Limb (tissue), 2 donors: ENCODE results near the gene AMZ1.

ENCODE experiments used
- DNase-seq, 2 donors: peaks; one replicate each; pipeline ENCODE4 v3.0.0-alpha.2; 2016; ENCODE audit errors: extremely low spot score in 2 of 2

AMZ1 gene

GRCh38 chr7:2687881-2688318 is at the start of gene AMZ1:
AMZ1 (plus strand) TSS chr7:2688202; CDS start chr7:2700452, 12,250 bp downstream.
- DNase-seq: no peak

GRCh38 chr7:2638224-2638991 is 49.6 kb upstream of the AMZ1 start:
- peak in 1 of 2 donors; percentile 77 for DNase-seq

GRCh38 chr7:2639181-2639681 is 48.8 kb upstream of the AMZ1 start:
- no peak for DNase-seq

- no peak for DNase-seq
Observed at GRCh38 chr7:2639695-2640481, 48.1 kb upstream of the AMZ1 start.

GRCh38 chr7:2640482-2640830 is 47.5 kb upstream of the AMZ1 start:
- no peak for DNase-seq

GRCh38 chr7:2640846-2641316 is 47.1 kb upstream of the AMZ1 start:
- DNase-seq: no peak

- DNase-seq: peak; percentile 89
Observed at GRCh38 chr7:2641406-2642393, 46.3 kb upstream of the AMZ1 start.

- no peak for DNase-seq
Observed at GRCh38 chr7:2643386-2644219, 44.4 kb upstream of the AMZ1 start.

GRCh38 chr7:2644220-2644561 is 43.8 kb upstream of the AMZ1 start:
- no peak for DNase-seq

- DNase-seq: peak in 1 of 2 donors; percentile 56
Observed at GRCh38 chr7:2644562-2645273, 43.3 kb upstream of the AMZ1 start.

- no peak for DNase-seq
Observed at GRCh38 chr7:2645274-2645868, 42.6 kb upstream of the AMZ1 start.

GRCh38 chr7:2646336-2646679 is 41.7 kb upstream of the AMZ1 start:
- DNase-seq: no peak

GRCh38 chr7:2646680-2647571 is 41.1 kb upstream of the AMZ1 start:
- no peak for DNase-seq

- DNase-seq: no peak
Observed at GRCh38 chr7:2647594-2648172, 40.3 kb upstream of the AMZ1 start.

GRCh38 chr7:2649139-2649838 is 38.7 kb upstream of the AMZ1 start:
- DNase-seq: no peak

GRCh38 chr7:2649991-2650390 is 38.0 kb upstream of the AMZ1 start:
- DNase-seq: no peak

GRCh38 chr7:2650451-2650850 is 37.6 kb upstream of the AMZ1 start:
- no peak for DNase-seq

- no peak for DNase-seq
Observed at GRCh38 chr7:2651336-2651735, 36.7 kb upstream of the AMZ1 start.
